Measurements from ENCODE around the gene ADAD2.
"Not testable (repeated sequence)": the region's sequence is repeated elsewhere in the genome, so short reads cannot be mapped to it uniquely, and the experiment has no call there.

The ADAD2 gene

DNA sequence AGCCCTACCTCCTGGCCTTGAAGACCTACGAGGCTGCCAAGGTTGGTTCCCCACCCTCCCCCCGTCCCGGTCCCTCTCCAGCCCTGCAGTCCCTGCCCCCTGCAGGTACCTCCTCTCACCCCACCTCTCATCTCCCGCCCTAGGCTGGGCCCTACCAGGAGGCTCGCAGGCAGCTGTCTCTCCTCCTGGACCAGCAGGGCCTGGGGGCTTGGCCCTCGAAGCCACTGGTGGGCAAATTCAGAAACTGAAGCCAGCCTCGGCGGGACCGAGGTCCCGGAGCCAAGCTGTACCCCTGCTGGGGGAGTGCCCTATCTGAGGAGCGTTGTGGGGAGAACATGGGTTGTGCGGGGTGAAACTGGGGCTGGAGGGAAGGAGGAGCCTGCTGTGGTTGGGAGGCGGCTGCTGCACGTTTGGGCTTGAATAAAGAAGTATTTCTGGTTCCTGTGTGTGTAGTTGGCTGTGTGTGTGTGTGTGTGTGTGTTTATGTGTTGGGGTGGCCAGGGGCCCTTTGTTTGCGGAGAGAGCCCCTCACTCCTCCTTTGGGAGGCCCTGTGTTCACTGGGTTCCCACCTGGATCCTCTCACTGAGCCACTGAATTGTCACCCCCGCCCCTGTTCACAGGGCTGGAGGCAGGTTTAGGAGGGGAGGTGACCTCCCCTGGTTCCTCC, 5.9 kb downstream of the ADAD2 start:
- no peak for FAIRE-seq

DNA sequence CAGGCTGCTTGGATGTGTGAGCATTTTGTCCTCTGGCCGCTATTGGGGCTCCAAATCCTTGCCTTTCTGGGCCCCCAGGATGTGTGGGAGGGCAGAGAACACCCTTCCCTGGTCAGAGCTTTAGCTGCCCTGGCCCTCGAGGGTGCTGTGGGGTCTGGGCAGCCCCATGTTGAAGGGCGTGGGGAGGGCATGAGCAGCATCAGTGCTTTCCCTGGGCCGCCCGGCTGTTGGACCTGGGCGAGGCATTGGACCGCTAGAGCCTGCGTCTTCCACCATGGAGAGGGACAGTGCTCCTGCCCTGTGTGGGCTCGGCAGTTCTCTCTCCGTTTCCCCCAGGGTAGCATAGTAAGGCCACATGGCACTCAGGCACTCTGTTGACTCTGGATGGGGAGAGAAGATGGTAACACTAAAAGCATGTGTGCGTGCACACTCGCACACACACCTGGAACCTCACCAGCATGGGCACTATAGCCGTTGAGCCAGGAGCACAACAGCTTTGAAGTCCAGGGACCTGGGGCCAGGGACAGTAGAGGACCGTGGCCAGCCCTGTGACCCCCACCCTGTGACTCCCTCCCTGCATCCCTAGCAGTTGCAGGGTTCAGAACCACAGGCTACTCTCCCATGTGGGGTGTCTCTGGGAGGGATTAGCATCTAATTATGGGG, 6.6 kb downstream of the ADAD2 start:
- no peak for FAIRE-seq

DNA sequence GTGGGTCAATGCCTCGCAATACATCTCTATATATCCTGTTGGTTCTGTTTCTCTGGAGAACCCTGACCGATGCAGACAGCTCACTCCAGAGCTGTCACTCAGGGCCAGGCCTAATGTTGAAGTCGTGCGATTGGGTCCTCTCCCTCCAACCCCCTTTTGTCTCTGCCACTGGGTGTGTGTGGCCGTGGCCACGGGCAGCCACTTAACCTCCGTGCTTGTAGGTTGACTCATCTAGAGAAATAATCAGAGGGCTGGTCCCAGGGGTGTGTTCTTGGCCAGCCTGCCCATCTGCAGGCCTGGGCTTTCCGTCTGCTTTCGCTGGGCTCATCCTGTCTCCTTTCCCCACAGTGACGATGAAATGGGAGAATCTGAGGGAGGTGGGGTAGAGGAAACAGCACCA, 7.4 kb downstream of the ADAD2 start:
- FAIRE-seq: no peak

DNA sequence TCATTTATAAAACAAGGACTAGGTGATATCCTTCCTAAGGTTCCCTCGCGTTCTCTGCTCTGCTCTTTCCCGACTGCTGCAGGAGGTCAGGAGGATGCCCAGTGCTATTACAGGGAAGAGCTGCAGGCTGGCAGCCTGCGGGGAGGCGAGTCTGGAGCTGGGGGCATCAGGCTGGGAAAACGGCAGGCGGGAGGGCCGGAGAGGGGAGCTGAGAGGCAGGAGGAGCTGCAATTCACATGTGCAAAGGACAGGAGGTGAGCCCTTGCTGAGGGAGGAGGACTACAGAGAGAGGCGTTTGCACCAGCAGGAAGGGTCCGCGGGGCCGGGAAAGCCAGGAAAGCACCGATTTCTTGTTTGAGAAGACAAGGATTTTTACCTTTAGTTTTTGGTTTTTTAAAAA, 8.1 kb downstream of the ADAD2 start:
- no peak for FAIRE-seq

DNA sequence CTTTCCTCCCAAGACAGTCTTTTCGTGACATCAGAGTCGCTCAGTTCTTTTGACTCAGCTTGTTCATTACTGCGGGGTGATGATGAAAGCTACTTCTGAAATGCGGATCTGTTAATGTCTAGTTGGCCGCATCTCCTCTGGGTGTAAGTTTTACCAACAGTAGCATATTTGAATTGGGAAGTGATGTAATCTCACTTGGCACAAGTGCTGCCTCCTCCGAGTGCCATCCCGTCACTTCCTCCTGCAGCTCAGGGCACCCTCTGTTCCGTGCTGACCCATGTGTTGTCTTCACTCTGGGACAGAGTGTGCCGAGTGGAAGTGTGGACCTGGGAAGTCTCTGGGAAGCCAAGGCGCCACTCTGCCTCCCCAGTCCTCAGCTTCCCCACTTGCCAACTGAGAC, 8.9 kb downstream of the ADAD2 start:
- FAIRE-seq: no peak

DNA sequence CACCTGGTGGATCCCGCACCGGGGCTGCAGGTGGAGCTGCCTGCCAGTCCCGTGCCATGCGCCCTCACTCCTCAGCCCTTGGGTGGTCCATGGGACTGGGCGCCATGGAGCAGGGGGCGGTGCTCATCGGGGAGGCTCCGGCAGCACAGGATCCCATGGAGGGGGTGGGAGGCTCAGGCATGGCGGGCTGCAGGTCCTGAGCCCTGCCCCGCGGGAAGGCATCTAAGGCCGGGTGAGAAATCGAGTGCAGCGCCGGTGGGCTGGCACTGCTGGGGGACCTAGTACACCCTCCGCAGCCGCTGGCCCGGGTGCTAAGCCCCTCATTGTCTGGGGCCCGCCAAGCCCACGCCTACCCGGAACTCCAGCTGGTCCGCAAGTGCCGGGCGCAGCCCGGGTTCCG, 13.6 kb downstream of the ADAD2 start:
- FAIRE-seq: not testable (repeated sequence)

GRCh38 chr16:84205123-84205522, 14.2 kb downstream of the ADAD2 start:
- FAIRE-seq: not testable (repeated sequence)

DNA sequence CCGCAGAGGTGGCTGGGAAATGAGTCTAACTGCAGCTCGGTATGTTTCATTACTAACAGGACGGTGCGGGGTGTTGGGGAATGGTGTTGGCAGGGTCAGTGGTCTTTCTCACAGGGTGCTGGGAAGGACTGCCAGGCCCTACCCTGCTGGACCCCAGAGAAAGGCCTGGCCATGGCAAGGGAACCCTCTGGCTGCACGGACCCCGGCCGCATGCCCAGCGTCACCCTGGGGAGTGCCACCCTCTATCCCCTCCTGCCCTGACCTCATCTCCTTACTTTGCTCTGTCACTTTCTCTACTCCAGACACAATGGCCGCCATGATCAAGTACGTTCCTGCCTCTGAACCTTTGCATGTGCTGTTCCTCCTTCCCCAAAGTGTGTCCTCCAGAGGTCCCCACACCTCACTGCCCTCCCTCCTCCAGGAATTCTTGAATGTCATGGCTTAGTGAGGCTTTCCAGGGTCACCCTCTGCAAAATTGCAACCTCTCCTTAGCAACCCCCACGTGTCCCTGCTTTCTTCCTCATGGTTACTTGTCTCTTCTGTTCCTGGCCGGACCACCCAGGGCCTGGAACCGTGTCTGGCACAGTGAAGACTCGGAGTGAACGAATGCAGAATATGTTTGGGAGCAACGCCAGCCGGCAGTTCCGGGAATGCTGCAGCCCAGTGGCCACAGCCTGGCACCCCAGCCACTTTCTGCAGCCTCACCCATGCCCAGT, 15.2 kb downstream of the ADAD2 start:
- FAIRE-seq: no peak

GRCh38 chr16:84207251-84207650, 16.3 kb downstream of the ADAD2 start:
- no peak for FAIRE-seq

DNA sequence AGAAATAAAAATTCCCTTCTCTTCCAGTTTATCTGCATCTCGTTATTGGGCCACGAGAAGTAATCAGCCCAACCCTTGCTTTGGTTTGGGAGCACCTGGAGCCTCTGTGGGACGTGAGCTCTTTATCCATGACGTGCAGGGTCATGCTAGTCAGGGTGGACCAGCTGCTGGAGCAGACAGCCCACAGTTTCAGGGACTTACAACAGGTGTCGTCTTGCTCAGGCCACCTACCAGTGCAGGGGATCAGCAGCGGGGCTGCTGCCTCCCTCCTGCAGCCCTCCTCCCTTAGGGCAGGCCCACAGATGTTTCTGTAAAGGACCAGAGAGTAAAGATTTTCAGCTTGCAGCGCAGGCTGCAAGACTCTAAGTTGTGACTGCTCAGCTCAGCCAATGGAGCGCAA, 16.9 kb downstream of the ADAD2 start:
- no peak for FAIRE-seq

DNA sequence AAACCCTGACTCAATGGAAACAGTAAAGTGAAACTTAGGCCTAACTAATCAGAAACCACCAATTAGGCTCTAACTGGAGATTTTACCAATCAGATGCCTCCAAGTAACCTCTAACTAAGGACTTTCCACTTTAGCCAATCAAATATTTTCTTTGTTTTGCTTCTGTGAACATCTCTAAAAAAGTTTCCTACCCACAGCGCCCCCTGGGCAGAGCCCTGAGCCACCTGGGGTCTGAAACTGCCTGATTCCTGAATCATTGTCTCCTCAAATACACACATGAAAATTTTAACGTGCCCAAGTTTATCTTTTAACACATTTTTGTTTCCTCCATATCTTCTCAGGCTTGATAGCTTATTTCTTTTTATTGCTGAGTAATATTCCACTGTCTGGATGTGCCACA, 19.0 kb downstream of the ADAD2 start:
- FAIRE-seq: no peak

- no peak for FAIRE-seq
Observed at GRCh38 chr16:84212154-84212553, 21.2 kb downstream of the ADAD2 start.

GRCh38 chr16:84212631-84213030, 21.7 kb downstream of the ADAD2 start:
- FAIRE-seq: no peak

GRCh38 chr16:84214451-84215066, 23.6 kb downstream of the ADAD2 start:
- no peak for FAIRE-seq

DNA sequence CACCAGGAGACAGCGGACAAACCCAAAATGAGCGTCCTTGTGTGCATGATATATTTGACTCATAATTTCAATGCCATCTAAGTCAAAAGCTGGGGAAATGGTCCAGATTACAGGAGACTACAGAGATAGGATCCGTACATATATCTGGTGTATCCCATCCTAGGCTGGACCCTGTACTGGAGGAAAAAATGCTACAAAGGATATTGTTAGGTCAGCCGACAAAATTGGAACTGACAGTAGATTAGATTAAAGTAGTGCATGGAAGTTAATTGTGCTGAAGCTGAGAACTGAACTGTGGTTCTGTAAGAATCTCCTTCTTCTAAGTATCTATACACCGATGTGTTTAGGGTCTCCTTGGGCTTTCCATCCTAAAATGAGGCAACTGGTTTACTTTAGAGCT, 24.6 kb downstream of the ADAD2 start:
- FAIRE-seq: no peak

DNA sequence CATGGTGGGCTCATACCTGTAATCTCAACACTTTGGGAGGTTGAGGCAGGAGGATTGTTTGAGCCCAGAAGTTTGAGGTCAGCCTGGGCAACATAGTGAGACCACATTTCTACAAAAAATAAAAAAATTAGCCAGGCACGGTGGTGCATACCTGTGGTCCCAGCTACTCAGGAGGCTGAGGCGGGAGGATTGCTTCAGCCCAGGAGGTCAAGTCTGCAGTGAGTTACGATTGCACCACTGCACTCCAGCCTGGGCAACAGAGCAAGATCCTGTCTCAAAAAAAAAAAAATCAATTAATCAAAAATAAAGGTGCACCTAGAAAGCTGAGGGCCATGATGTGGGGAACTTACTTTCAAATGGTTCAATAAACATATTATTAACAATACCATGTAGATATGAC, 25.2 kb downstream of the ADAD2 start:
- not testable (repeated sequence) for FAIRE-seq

DNA sequence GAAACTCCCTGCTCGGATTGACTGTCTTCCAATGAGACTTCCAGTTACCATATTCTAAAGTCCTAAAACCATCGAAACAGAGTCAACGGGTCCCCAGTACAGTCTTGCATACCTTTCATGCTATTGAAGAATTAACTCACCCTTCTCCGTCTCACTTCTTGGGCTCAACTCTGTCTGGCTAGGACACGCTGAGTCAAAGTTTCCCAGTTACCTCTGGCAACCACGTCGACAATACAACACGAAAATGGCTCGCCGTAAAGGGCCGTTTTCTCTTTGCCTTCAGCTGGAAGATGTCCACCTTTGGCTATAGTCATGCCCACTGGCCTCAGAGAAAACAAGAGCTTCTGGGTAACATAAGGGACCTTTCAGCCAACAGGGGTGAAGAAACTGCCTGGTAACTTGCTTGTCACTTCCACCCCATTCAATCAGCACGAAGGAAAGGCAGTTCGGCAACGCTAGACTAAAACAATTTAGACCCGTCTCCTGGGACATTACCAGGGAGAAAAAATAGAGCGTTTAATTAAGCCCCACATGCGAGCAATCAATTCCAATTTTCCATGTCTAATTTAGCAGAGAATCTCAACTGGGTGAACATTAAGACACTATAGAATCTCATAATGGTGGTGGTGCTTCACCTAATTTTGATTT, 27.3 kb downstream of the ADAD2 start:
- FAIRE-seq: no peak

GRCh38 chr16:84218956-84219355, 28.0 kb downstream of the ADAD2 start:
- no peak for FAIRE-seq

GRCh38 chr16:84220851-84221250, 29.9 kb downstream of the ADAD2 start:
- FAIRE-seq: no peak

GRCh38 chr16:84223456-84223855, 32.5 kb downstream of the ADAD2 start:
- no peak for FAIRE-seq

- FAIRE-seq: no peak
Observed at GRCh38 chr16:84224554-84224953, 33.6 kb downstream of the ADAD2 start.

DNA sequence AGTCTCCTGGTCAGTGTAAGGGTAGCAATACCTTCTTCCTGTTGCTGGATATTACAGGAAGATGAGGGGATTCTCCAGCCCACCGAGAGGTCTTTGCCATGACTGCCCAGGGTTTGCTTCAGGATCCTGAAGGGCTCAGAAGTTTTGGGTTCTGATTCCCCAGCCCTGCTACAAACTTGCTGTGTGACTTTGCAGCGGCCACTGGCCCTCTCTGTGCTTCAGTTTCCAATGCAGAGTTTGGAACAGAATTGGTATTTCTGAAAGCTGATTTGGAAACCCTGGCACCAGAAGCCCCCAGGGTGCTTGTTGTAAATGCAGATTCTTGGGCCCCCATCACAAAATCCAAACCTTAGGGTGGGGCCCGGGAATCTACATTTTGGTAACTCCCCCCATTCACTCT, 34.2 kb downstream of the ADAD2 start:
- FAIRE-seq: no peak

DNA sequence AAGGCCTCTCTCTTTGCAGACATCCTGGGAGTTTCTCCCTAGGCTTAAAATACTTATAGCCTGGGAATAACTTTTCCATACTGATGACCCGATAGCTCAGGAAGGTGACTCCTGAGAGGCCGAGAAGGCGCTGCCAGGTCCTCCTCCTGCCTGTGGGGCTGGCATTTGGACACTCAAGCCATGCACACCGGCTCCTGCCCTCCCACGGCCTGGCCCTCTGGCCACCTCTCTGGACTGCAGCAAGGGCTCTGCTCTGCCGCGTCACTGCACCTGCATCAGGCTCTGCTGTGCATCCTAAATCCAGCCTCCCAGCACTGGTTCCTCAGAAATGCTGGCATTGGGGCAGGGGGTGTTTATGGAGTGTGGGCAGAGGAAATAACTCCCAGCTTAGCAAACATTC, 34.6 kb downstream of the ADAD2 start:
- FAIRE-seq: no peak
